ENCODE results near the gene GOLPH3. TPM values are rescaled to one million over a fixed set of nuclear protein-coding genes. Genes with fewer than 3 reads are reported as not detected.

GOLPH3 gene
- total RNA-seq, 2 donors from 2014 or later, result 118 to 259 TPM

GRCh38 chr5:32163053-32163452 lies 11.1 kb downstream of the GOLPH3 start:
- H3K4me1 ChIP-seq (replicated peaks), result peaks cover under 1% of the 10 kb centered on the region
- DNase-seq (ENCODE audit: low spot score), result no peak
- no peaks in the 10 kb centered on the region for H3K27me3 ChIP-seq (replicated peaks; ENCODE audit: insufficient read depth)
- H3K9me3 ChIP-seq, result no peaks in the 10 kb centered on the region
- TF ChIP-seq POLR2AphosphoS5 (IDR thresholded peaks at IDR 0.05) (no peak), CTCF (IDR thresholded peaks at IDR 0.05) (no peak), POLR2A (IDR thresholded peaks at IDR 0.05) (no peak)
- H3K36me3 ChIP-seq, result no peaks in the 10 kb centered on the region
- peak overlapping the region in 1 of 2 donors; percentile 28 for H3K27ac ChIP-seq
- WGBS, result 87% methylated on average over 5 of the region's 5 CpGs
- intact Hi-C loops (cut with DNase I), result no loop called here
- H3K4me3 ChIP-seq, result no peak overlapping the region

- Histone ChIP-seq H3K9me3 (no peaks in the 10 kb centered on the region), H3K27me3 (replicated peaks; ENCODE audit: insufficient read depth) (no peaks in the 10 kb centered on the region), H3K27ac (no peak overlapping the region), H3K36me3 (no peaks in the 10 kb centered on the region), H3K4me1 (replicated peaks) (no peaks in the 10 kb centered on the region), H3K4me3 (no peak overlapping the region)
- intact Hi-C loops (cut with DNase I), result no loop called here
- TF ChIP-seq POLR2AphosphoS5 (IDR thresholded peaks at IDR 0.05), result no peak
- no peak for TF ChIP-seq POLR2A (IDR thresholded peaks at IDR 0.05)
- DNase-seq (ENCODE audit: low spot score), result no peak
- 91% methylated on average over 1 of the region's 1 CpG for WGBS
Observed at GRCh38 chr5:32160228-32160627, 13.9 kb downstream of the GOLPH3 start.

GRCh38 chr5:32159328-32160072 lies 14.6 kb downstream of the GOLPH3 start:
- Histone ChIP-seq H3K36me3 (no peaks in the 10 kb centered on the region), H3K4me3 (no peak overlapping the region), H3K27ac (peak overlapping the region in 1 of 2 donors; percentile 4), H3K27me3 (replicated peaks; ENCODE audit: insufficient read depth) (no peaks in the 10 kb centered on the region), H3K9me3 (no peaks in the 10 kb centered on the region), H3K4me1 (replicated peaks) (no peaks in the 10 kb centered on the region)
- no peak for DNase-seq (ENCODE audit: low spot score)
- 55% methylated on average over 2 of the region's 2 CpGs for WGBS
- intact Hi-C loops (cut with DNase I), result no loop called here
- TF ChIP-seq POLR2AphosphoS5 (IDR thresholded peaks at IDR 0.05), result no peak
- TF ChIP-seq CTCF (IDR thresholded peaks at IDR 0.05), result no peak
- no peak for TF ChIP-seq POLR2A (IDR thresholded peaks at IDR 0.05)

- Histone ChIP-seq H3K4me3 (no peak overlapping the region), H3K4me1 (replicated peaks) (no peaks in the 10 kb centered on the region), H3K27ac (peak overlapping the region in 1 of 2 donors; percentile 4), H3K27me3 (replicated peaks; ENCODE audit: insufficient read depth) (no peaks in the 10 kb centered on the region), H3K36me3 (no peaks in the 10 kb centered on the region), H3K9me3 (no peaks in the 10 kb centered on the region)
- no peak for DNase-seq (ENCODE audit: low spot score)
- no peak for TF ChIP-seq POLR2A (IDR thresholded peaks at IDR 0.05)
- TF ChIP-seq CTCF (IDR thresholded peaks at IDR 0.05), result no peak
- no peak for TF ChIP-seq POLR2AphosphoS5 (IDR thresholded peaks at IDR 0.05)
- intact Hi-C loops (cut with DNase I), result no loop called here
- 72% methylated on average over 2 of the region's 2 CpGs for WGBS
Observed at GRCh38 chr5:32158679-32158975, 15.5 kb downstream of the GOLPH3 start.

- intact Hi-C loops (cut with DNase I), result no loop called here
- H3K27me3 ChIP-seq (replicated peaks; ENCODE audit: insufficient read depth), result no peaks in the 10 kb centered on the region
Observed at GRCh38 chr5:32157078-32157477, 17.0 kb downstream of the GOLPH3 start.

More at GRCh38 chr5:32157078-32157477, 17.0 kb downstream of the GOLPH3 start:
- H3K27ac ChIP-seq, result no peak overlapping the region
- no peaks in the 10 kb centered on the region for H3K9me3 ChIP-seq
- H3K36me3 ChIP-seq, result no peaks in the 10 kb centered on the region
- 82% methylated on average over 4 of the region's 4 CpGs for WGBS
- no peak for TF ChIP-seq CTCF (IDR thresholded peaks at IDR 0.05)
- no peak for TF ChIP-seq POLR2AphosphoS5 (IDR thresholded peaks at IDR 0.05)
- no peak for TF ChIP-seq POLR2A (IDR thresholded peaks at IDR 0.05)
- no peaks in the 10 kb centered on the region for H3K4me1 ChIP-seq (replicated peaks)
- no peak for DNase-seq (ENCODE audit: low spot score)
- no peak overlapping the region for H3K4me3 ChIP-seq

All from prostate gland (tissue), 2 donors.